DOHH2 (cell line): ENCODE measurements around the gene ROBO2.

Experiments used
- CTCF ChIP-seq: fragments of 200-600 bp; sonication (generic); IDR thresholded peaks from one replicate; pipeline ENCODE4 v1.5.1; 2014; ENCODE audit warnings: antibody characterized with exemption, mild to moderate bottlenecking, low read depth, low read length; ENCODE audit not compliant: poor library complexity, severe bottlenecking
- EZH2phosphoT487 ChIP-seq: fragments of 200-600 bp; sonication (generic); IDR thresholded peaks from 2 replicates; pipeline ENCODE4 v1.6.1; 2017; ENCODE audit warnings: borderline replicate concordance, mild to moderate bottlenecking, antibody characterized with exemption, low read length, moderate library complexity, mixed read lengths

- TF ChIP-seq CTCF (no peak), EZH2phosphoT487 (no peak)
Observed at GRCh38 chr3:77427528-77427927, 387.6 kb downstream of the ROBO2 start.
